Kasumi-1 (cell line): ENCODE measurements around the gene KRT12.
"Not testable (repeated sequence)": the region's sequence is repeated elsewhere in the genome, so short reads cannot be mapped to it uniquely, and the experiment has no call there.

ENCODE experiments used
- DNase-seq, 2 experiments: peaks; one replicate each; lab custom pipeline; 2025; lab: John Stamatoyannopoulos, UW

Gene KRT12

DNA sequence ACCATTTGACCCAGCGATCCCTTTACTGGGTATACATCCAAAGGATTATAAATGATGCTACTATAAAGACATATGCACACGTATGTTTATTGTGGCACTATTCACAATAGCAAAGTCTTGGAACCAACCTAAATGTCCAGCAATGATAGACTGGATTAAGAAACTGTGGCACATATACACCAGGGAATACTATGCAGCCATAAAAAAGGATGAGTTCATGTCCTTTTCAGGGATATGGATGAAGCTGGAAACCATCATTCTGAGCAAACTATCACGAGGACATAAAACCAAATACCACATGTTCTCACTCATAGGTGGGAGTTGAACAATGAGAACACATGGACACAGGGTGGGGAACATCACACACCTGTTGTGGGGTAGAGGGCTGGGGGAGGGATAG lies 52.4 kb downstream of the KRT12 start:
- not testable (repeated sequence) for DNase-seq

DNA sequence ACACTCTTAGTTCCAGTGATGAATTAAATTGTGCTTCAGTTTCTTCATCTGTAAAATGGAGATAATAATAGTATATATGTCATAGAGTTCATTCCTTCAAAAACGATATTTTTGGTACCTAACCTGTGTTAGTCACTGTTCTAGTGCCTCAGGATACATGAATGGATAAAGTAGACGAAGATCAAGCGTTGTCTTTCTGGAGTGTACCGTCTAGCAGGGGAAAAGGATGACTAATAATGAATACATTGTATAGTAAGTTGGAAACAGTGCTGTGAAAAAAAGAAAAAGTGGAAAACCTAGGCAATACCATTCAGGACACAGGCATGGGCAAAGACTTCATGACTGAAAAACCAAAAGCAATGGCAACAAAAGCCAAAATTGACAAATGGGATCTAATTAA lies 53.2 kb downstream of the KRT12 start:
- no peak for DNase-seq

DNA sequence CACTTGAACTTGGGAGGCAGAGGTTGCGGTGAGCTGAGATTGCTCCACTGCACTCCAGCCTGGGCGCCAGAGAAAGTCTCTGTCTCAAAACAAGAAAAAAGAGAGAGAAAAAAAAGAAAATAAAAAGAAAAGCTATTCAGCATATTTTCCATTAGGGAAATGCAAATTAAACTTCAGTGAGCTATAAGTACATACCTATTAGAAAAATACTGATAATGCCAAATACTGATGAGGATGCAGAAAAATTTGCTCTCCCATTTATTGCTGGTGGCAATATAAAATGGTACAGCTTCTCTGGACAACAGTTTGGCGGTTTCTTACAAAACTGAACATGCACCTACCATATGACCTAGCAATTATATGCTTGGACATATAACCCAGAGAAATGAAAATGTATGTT lies 54.4 kb downstream of the KRT12 start:
- DNase-seq = no peak
